HG02798 (cell line): ENCODE data around the gene DET1.
A peak's percentile ranks its signal among the peaks of the same experiment; 100 is the strongest.
"Not testable (repeated sequence)": the region's sequence is repeated elsewhere in the genome, so short reads cannot be mapped to it uniquely, and the experiment has no call there.

Experiments
- ATAC-seq: cut with Tn5 transposase; IDR thresholded peaks from one replicate; pipeline ENCODE4 v1.9.1; 2021; ENCODE audit warnings: mild to moderate bottlenecking; ENCODE audit not compliant: unreplicated experiment, poor library complexity

The DET1 gene

DNA sequence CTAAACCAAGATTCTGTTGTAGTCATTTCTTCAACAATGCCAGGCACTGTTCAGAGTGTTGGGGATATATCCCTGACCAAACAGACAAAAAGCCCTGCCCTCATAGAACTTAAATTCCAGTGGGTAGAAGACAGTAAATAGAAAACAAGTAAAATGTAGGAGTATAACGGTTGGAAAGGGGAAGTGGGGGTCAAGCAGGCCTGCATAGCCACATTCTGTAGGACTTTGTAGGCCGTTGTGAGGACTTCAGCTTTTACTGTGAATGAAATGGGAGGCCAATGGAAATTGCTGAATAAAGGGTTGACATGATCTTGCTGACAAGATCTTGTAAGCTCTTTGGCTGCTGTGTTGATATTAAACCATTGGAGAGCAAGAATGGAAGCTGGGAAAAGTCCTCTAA, 77.2 kb downstream of the DET1 start:
- no peak for ATAC-seq

DNA sequence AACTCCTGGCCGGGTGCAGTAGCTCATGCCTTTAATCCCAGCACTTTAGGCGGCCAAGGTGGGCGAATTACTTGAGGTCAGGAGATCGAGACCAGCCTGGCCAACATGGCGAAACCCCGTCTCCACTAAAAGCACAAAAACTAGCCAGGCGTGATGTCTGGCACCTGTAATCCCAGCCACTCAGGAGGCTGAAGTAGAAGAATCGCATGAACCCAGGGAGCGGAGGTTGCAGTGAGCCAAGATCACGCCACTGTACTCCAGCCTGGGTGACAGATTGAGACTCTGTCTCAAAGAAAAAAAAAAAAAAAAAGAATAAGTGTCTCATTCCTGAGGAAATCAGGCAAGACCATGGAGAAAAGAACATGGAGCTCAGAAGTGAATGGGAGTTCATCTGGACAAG, 77.8 kb downstream of the DET1 start:
- not testable (repeated sequence) for ATAC-seq

DNA sequence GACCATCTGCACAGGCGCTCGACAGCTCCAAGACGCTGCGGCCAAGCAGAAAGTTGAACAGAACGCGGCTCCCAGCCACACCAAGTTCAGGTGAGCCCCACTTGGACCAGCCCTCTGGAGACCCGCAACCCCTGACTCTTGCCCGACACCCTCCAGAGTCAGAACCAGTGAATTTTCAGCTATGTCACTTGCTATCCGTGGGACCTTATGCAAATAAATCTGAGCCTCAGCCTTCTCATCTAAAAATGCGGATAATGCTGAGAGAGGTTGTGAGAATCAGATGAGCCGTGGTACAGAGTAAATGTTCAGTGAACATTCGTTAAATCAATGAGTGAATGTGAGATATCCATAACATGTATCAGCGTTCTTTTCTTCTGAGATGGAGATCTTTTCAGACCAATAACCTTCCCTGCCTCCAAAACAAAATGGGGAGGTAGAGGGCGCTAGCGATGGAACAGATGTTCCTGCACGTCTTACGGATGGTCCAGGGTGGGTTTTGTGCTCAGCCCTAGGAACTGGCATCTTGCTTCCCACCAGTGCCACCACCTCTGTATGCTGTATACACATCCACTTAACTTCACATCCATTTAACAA, 78.4 kb downstream of the DET1 start:
- no peak for ATAC-seq

- peak; percentile 89 for ATAC-seq
Observed at GRCh38 chr15:88467073-88467934, 79.2 kb downstream of the DET1 start, which contains the start of the genes MRPL46 and MRPS11. Gene MRPL46, minus strand, starts transcription at chr15:88467388. Its CDS starts 11 bp downstream, at chr15:88467377. Gene MRPS11, plus strand, starts transcription at chr15:88467708. Its CDS starts 10 bp downstream, at chr15:88467718.

GRCh38 chr15:88465633-88466224, 80.8 kb downstream of the DET1 start:
- ATAC-seq: no peak

- ATAC-seq: no peak
Observed at GRCh38 chr15:88463870-88464532, 82.5 kb downstream of the DET1 start.
